Activated T-cell treated with anti-CD3 and anti-CD28 coated beads, Interleukin-2, amount 50 U/mL, for 72 hours (primary cell): ENCODE measurements around the gene TMCO2. TPM values are rescaled to one million over a fixed set of nuclear protein-coding genes. Genes with fewer than 3 reads are reported as not detected.

Experiments
- ATAC-seq, 2 donors: fragments of 150-1000 bp; cut with Tn5 transposase; replicated peaks in 1 of 2; 2 replicates each; pipeline ENCODE4 v1.10.0; 2021; ENCODE audit warnings: moderate library complexity in 2 of 2, mild to moderate bottlenecking in 1 of 2
- DNase-seq, 2 donors: peaks; one replicate each; pipeline ENCODE4 v3.0.0; 2021 to 2022; ENCODE audit warnings: mixed read lengths in 1 of 2
- H3K27ac Mint-ChIP-seq: one replicate; pipeline ENCODE4 v1.8.0; 2022; ENCODE audit warnings: mild to moderate bottlenecking, moderate library complexity, mixed read lengths
- H3K27me3 Mint-ChIP-seq: one replicate; pipeline ENCODE4 v1.8.0; 2022; ENCODE audit warnings: low read depth, mixed read lengths
- H3K36me3 Mint-ChIP-seq, 2 donors: one replicate each; pipeline ENCODE4 v1.8.0; 2022; ENCODE audit warnings: mixed read lengths in 2 of 2, mild to moderate bottlenecking in 1 of 2; ENCODE audit not compliant: insufficient read depth in 2 of 2
- H3K4me1 Mint-ChIP-seq: one replicate; pipeline ENCODE4 v1.8.0; 2022; ENCODE audit warnings: low read depth, mixed read lengths
- H3K4me3 Mint-ChIP-seq, 2 donors: one replicate each; pipeline ENCODE4 v1.8.0; 2022; ENCODE audit warnings: mild to moderate bottlenecking in 2 of 2, mixed read lengths in 2 of 2, moderate library complexity in 2 of 2
- H3K9me3 Mint-ChIP-seq, 2 donors: one replicate each; pipeline ENCODE4 v1.8.0; 2022; ENCODE audit warnings: mixed read lengths in 2 of 2
- total RNA-seq, 2 donors: library from RNA; stranded (reverse); gene quantifications; one replicate each; pipeline ENCODE4 v1.2.3, GENCODE V29; 2022

TMCO2 gene
- total RNA-seq, 2 donors from 2014 or later = 0.82 to 1.2 TPM

DNA sequence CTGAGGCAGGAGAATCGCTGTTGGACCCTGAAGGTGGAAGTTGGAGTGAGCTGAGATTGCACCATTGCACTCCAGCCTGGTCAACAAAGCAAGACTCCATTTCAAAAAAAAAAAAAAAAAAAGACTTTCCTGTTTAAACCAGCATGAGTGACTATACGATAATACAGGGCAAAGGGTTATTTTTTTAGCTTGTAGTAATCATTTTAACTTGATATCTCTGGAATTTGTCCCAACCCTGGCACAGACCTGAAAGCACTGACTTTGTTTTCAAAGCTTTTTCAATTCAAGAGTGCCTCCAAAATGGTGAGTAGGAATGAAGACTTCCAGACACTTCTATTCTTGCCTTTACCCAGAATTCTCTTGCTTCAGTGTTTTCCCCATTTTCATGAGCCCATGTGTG is 4.4 kb upstream of the TMCO2 start:
- Mint-ChIP-seq H3K27me3 (peaks cover 4% of the 10 kb centered on the region), H3K36me3 (peaks cover 0 to under 1% of the 10 kb centered on the region in 2 donors), H3K27ac (peak overlapping the region; percentile 81), H3K4me1 (peaks cover 71% of the 10 kb centered on the region), H3K9me3 (no peaks in the 10 kb centered on the region), H3K4me3 (no peak overlapping the region)
- ATAC-seq = no peak
- DNase-seq = no peak

DNA sequence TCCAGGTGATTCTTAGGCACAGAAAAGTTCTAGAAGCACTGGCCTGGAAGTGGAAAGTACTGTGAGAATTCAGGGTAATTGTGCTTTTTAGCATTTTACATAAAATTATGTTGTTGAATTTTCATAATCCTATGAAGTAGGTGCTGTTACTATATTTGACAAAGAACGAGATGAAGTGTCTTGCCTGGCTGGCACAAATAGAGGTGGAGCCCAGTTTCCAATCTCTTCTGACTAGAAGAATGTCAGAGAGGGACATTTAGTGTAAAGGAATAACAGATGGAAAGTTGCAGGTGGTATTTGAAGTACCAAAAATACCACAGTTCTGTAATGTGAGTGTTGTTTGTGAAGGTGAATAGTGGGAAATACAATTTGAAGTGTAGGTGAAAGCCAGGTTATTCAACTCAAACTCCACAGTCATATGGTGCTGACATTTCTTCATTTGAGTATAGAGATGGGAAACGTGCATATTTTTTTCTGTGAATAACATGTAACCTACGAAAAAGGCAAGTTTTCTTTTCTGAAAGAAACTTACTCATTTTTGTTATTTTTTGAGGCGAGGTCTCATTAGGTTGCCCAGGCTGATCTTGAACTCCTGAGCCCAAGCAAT is 3.5 kb upstream of the TMCO2 start:
- peak overlapping the region; percentile 81 for H3K27ac Mint-ChIP-seq
- peaks cover 62% of the 10 kb centered on the region for H3K4me1 Mint-ChIP-seq
- peak; percentile 46 to 52 for ATAC-seq
- H3K9me3 Mint-ChIP-seq = no peaks in the 10 kb centered on the region
- H3K36me3 Mint-ChIP-seq = no peaks in the 10 kb centered on the region
- DNase-seq = no peak
- peak overlapping the region in 1 of 2 donors; percentile 49 for H3K4me3 Mint-ChIP-seq
- peaks cover 9% of the 10 kb centered on the region for H3K27me3 Mint-ChIP-seq

DNA sequence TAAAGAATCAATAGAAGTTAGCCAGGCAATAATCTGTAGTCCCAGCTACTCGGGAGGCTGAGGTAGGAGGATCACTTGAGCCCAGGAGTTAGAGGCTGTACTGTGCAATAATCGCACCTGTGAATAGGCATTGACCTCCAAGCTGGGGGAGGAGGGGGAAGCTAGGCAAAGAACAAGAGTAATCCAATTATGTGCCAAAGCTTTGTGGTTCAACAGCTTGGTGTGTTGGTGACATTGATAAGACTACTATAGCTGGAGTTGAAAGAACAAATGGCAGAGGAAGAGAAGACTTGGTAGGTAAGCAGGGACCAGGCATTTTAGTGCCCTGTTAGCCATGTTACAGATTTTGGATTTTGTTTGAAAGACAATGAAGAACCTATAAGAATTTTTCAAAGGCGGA is 2.1 kb upstream of the TMCO2 start:
- no peak overlapping the region for H3K27ac Mint-ChIP-seq

DNA sequence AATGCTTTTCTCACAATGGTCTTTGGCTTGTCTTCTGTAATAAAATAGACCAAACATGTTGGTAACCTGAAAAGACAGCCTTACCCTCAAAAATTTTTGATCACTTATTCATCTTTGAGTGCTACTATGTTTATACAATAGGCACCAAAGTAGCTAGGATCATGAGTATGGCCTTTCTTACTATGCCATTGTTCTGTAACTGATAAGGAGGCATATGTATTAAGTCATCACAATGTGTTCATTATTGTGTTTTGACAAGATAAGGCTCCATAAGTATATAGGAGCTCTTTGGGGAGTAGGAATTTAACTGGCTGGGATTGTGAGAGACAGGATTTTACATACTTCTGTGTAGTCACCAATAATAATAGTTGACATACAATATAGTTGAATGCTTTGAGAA is 675 bp downstream of the TMCO2 start:
- Mint-ChIP-seq H3K9me3 (no peaks in the 10 kb centered on the region), H3K27ac (no peak overlapping the region), H3K4me3 (no peak overlapping the region), H3K4me1 (peaks cover 36% of the 10 kb centered on the region), H3K27me3 (peaks cover 9% of the 10 kb centered on the region), H3K36me3 (no peaks in the 10 kb centered on the region)
- ATAC-seq = no peak
- DNase-seq = no peak

More for the DNA sequence above, 2.1 kb upstream of the TMCO2 start:
- Mint-ChIP-seq H3K4me3 (no peak overlapping the region), H3K4me1 (peaks cover 48% of the 10 kb centered on the region), H3K36me3 (no peaks in the 10 kb centered on the region), H3K27me3 (peaks cover 9% of the 10 kb centered on the region), H3K9me3 (no peaks in the 10 kb centered on the region)
- no peak for ATAC-seq
- no peak for DNase-seq

DNA sequence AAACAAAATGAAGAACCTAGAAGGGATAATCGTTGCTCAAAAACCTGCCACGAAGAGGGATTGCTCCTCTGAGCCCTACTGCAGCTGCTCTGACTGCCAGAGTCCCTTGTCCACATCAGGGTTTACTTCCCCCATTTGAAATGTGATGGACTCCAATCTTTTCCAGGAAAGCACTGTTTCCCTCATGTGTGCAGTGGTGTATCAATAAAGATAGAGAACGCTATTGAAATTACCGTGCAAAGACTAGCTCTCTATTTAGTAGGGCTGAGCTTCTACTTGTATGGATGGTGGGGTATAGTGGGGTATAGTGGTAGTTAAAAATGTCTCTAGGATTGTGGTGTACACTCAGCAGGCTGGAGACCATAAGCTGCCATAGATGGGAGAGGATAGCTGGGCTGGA is 3.7 kb downstream of the TMCO2 start:
- Mint-ChIP-seq H3K4me1 (peaks cover 34% of the 10 kb centered on the region), H3K27me3 (peaks cover 9% of the 10 kb centered on the region), H3K4me3 (no peak overlapping the region), H3K9me3 (no peaks in the 10 kb centered on the region), H3K36me3 (no peaks in the 10 kb centered on the region), H3K27ac (peak overlapping the region; percentile 23)
- ATAC-seq (no peak), DNase-seq (no peak)

DNA sequence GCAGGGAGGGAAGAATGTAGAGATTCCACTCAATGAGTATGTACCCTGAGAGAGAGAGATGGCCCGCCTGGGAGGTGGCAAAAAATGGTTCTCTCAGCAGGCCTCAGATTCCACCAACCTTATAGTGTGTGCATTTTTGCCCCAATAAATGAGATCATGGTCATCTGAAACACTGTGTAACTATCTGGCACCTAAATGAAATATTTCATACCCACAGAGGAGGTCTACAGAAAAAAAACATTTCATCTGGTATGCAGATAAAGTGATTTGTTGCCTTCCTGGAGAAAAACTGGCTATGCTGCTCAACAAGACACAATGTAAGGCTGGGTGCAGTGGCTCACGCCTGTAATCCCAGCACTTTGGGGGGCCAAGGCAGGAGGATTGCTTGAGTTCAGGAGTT is 4.9 kb downstream of the TMCO2 start:
- ATAC-seq = no peak
- H3K4me1 Mint-ChIP-seq = peaks cover 35% of the 10 kb centered on the region
- no peak overlapping the region for H3K27ac Mint-ChIP-seq
- H3K9me3 Mint-ChIP-seq = no peaks in the 10 kb centered on the region
- peaks cover 3 to 4% of the 10 kb centered on the region in 2 donors for H3K36me3 Mint-ChIP-seq
- H3K4me3 Mint-ChIP-seq = no peak overlapping the region
- DNase-seq = no peak
- peaks cover 9% of the 10 kb centered on the region for H3K27me3 Mint-ChIP-seq

DNA sequence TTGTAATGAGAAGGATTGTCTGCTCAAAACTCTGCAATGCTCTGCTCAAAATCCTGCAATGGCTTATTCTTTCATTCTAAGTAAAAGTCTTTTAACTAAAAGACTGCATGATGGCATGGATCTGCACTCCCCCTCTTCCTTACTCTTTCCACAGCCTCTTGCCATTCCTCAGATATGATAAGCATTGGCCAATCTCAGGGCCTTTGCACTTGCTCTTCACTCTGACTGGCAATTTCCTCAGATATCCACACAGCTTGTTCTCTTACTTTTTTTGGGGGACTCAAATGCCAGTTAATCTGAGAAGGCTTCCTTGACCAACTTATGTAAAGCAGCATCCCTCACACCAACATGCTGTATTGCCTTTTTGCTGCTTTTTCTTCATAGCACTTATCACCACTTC is 7.5 kb downstream of the TMCO2 start:
- no peak for DNase-seq
- H3K4me3 Mint-ChIP-seq = no peak overlapping the region
- peak overlapping the region; percentile 69 for H3K27ac Mint-ChIP-seq
- H3K9me3 Mint-ChIP-seq = no peaks in the 10 kb centered on the region
- peaks cover 7 to 8% of the 10 kb centered on the region in 2 donors for H3K36me3 Mint-ChIP-seq
- H3K27me3 Mint-ChIP-seq = no peaks in the 10 kb centered on the region
- no peak for ATAC-seq
- peaks cover 40% of the 10 kb centered on the region for H3K4me1 Mint-ChIP-seq

DNA sequence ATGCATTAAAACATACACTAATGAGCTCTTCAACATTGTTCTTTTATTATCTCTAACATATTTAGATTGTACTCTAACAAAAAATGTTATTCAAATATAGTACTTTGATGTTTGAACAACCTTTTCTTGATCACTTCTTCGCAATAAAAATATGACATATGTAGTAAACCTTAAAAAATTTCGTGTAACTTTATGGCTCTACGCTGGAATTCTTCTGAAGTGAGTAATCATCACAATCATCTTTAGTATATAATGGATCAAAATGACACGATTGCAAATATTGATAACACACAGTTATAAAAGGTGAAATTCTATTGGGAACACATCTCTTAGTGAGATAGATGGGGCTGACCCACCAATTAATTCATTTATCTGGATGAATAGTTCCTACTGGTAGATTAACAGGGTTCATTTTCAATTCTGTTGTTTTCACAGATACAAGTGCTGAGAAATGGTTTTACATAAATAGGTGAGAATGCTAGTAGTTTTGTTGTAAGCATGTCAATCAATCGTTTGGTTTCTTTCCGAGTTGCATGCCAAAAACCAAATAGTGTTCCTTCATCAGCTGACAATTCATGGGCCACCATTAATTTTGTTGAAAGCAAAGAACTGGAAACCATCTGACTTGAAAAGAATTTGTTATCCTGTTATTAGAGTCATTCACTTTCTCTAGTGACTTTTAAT is 8.8 kb downstream of the TMCO2 start:
- no peaks in the 10 kb centered on the region for H3K27me3 Mint-ChIP-seq
- DNase-seq (no peak), ATAC-seq (no peak)
- H3K36me3 Mint-ChIP-seq = peaks cover 7 to 10% of the 10 kb centered on the region in 2 donors
- peak overlapping the region; percentile 99 for H3K27ac Mint-ChIP-seq
- peak overlapping the region; percentile 96 to 98 for H3K4me3 Mint-ChIP-seq
- no peaks in the 10 kb centered on the region for H3K9me3 Mint-ChIP-seq
- peaks cover 47% of the 10 kb centered on the region for H3K4me1 Mint-ChIP-seq

DNA sequence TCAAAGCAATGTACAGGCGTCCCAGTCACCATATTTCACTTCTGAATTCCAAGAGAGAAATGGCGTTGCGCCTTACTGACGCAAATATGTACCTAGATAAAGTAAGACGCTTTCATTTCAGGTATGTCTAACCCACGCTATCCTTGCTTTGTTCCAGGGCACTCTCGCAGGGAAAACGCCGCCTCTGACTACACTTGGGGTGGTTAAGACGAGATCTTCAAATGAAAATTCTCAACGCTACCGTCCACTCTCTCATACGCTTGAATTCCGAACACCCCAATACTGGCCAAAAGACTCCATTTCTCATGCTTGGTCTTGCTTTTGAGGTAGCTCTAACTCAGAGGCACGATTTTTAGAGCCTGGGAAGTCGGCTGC is 9.6 kb downstream of the TMCO2 start:
- Mint-ChIP-seq H3K4me1 (peaks cover 52% of the 10 kb centered on the region), H3K36me3 (peaks cover 8 to 18% of the 10 kb centered on the region in 2 donors), H3K27me3 (no peaks in the 10 kb centered on the region), H3K27ac (peak overlapping the region; percentile 99), H3K4me3 (peak overlapping the region; percentile 96 to 98), H3K9me3 (no peaks in the 10 kb centered on the region)
- peak; percentile 8 to 19 for ATAC-seq
- peak in 1 of 2 donors; percentile 43 for DNase-seq

DNA sequence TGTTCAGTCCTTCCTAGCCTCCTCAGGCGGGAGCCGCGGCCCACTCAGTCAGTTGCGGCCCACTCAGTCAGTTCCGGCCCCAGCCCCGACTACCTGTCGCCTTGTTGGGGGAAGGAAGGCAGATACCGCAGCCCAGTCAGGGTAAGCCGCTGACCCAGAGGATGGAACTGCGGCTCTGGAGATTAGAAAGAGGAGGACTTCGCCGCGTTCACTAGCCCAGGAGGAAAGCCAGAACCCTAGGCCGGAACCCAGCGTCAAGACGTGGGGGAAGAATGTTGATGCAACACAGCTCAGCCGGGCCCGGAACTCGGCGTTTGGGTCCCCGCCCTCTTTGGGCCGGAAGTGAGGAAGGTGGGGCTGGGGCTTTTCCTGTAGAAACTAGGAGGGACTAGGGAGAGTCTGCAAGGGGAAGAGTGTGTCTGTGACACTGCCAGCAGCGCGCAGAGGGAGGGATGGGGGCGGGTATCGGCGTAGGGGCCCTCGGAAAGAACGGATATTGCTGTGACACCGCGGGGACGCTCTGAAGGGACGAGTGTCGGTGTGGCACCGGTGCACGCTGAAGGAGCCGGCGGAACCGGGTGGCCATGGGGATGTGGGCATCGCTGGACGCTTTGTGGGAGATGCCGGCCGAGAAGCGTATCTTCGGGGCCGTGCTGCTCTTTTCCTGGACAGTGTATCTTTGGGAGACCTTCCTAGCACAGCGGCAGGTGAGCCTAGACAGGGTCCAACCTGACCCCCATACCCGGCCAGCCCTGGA is 10.1 kb downstream of the TMCO2 start, which contains the start of gene ZMPSTE24:
ZMPSTE24 (plus strand) TSS at position 549 of the 757 bp plus-strand sequence; CDS start at position 585, 36 bp downstream.
- DNase-seq (peak; percentile 95), ATAC-seq (peak; percentile 97)
- Mint-ChIP-seq H3K4me3 (peak within 1 kb of the TSS; percentile 96 to 98), H3K4me1 (peaks cover 58% of the 10 kb centered on the region), H3K9me3 (no peaks in the 10 kb centered on the region), H3K27me3 (no peaks in the 10 kb centered on the region), H3K36me3 (peaks cover 10 to 21% of the 10 kb centered on the region in 2 donors), H3K27ac (peak within 1 kb of the TSS; percentile 99)

DNA sequence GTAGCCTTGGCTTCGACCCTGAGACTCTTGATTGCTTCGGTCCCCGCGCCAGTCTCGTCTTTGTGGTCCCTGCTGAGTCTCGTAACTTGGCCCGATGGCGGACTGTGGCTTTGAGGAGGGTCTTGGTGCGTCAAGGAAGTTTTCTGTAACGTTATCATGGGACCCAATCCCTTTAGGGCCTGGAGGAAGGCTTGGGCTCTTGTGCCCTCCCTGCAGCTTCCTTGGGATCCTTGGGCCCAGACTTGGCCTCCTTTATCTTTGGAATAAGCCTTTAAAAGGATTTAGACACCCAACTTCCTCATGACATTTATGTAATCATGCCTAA is 10.7 kb downstream of the TMCO2 start:
- no peak for ATAC-seq
- Mint-ChIP-seq H3K27ac (peak overlapping the region; percentile 99), H3K4me1 (peaks cover 63% of the 10 kb centered on the region), H3K36me3 (peaks cover 10 to 27% of the 10 kb centered on the region in 2 donors), H3K4me3 (peak overlapping the region; percentile 96 to 98), H3K27me3 (no peaks in the 10 kb centered on the region), H3K9me3 (no peaks in the 10 kb centered on the region)
- DNase-seq = no peak

DNA sequence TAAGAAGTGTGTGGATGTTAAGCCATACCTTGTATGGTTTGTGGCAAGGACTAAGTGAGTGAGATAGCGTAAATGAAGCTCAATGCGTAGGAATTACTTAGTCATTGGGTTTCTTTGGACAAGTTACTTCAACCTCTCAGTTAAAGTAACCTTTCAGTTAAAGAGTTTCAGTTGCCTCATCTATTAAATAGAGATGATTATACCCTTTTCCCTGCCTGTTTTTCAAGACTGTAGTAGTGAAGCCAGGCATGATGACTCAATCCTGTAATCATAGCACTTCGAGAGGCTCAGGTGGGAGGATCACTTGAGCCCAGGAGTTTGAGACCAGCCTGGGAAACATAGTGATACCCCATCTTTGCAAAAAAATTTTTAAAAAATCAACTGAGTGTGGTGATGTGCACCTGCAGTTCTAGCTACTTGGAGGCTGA is 16.6 kb downstream of the TMCO2 start:
- peak; percentile 94 for ATAC-seq
- Mint-ChIP-seq H3K4me1 (peaks cover 71% of the 10 kb centered on the region), H3K36me3 (peaks cover 9 to 37% of the 10 kb centered on the region in 2 donors)

DNA sequence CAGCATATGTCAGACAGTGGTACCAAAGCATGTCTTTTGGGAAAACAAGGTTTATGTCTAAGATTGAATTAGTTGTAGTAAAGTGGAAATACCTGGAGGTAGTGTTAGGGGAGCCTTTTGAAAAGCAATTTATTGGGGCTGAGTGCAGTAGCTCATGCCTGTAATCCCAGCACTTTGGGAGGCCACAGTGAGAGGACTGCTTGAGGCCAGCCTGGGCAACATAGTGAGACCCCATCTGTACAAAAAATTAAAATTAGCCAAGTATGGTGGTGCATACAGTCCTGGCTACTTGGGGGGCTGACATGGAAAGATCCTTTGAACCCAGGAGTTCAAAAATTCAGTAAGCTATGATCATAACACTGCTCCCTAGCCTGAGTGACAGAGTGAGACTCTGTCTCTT is 17.6 kb downstream of the TMCO2 start:
- no peak for DNase-seq
- H3K9me3 Mint-ChIP-seq = no peaks in the 10 kb centered on the region
- peak overlapping the region in 1 of 2 donors; percentile 39 for H3K4me3 Mint-ChIP-seq
- H3K36me3 Mint-ChIP-seq = peaks cover 10 to 40% of the 10 kb centered on the region in 2 donors
- ATAC-seq = no peak
- no peaks in the 10 kb centered on the region for H3K27me3 Mint-ChIP-seq
- H3K4me1 Mint-ChIP-seq = peaks cover 72% of the 10 kb centered on the region
- H3K27ac Mint-ChIP-seq = peak overlapping the region; percentile 96

More for the DNA sequence above, 16.6 kb downstream of the TMCO2 start:
- peak overlapping the region; percentile 96 for H3K27ac Mint-ChIP-seq
- DNase-seq = peak; percentile 45 to 58
- no peaks in the 10 kb centered on the region for H3K9me3 Mint-ChIP-seq
- H3K4me3 Mint-ChIP-seq = peak overlapping the region; percentile 46 to 72
- no peaks in the 10 kb centered on the region for H3K27me3 Mint-ChIP-seq
